ENCODE measurements around the gene TMEM150B.

The TMEM150B gene

DNA sequence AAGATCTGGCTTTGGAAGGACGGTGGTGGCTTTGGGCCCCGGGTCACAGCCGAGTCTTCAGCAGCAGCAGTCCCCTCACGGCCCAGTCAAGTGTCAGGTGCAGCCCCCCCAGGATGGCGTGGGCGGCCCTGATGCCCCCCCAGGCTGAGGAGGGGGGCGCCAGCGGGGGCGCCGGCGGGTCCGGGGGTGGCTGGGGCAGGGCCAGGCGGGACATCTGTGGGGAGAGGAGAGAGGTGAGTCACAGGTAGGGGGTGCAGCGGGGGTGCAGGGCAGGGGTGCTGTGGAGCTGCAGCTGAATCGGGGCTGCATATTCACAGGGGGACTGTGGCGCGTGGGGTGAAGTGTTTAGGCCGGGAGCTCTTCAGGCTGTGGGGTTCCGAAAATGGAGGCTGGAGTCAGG, 40.8 kb upstream of the TMEM150B start:
- Histone ChIP-seq H3K27ac (ENCODE audit: low read depth, low read length) (no peak overlapping the region), H3K27me3 (ENCODE audit: insufficient read depth, low read length) (no peaks in the 10 kb centered on the region), H3K36me3 (ENCODE audit: insufficient read depth, low read length) (no peaks in the 10 kb centered on the region), H3K79me2 (ENCODE audit: control insufficient read depth, insufficient read depth, low read length, unreplicated experiment) (no peaks in the 10 kb centered on the region), H3K4me1 (ENCODE audit: control insufficient read depth, insufficient read depth, low read length, unreplicated experiment) (peaks cover 5% of the 10 kb centered on the region), H3K4me3 (ENCODE audit: low read depth, low read length) (no peak overlapping the region), H2AFZ (ENCODE audit: low read length, unreplicated experiment) (no peak overlapping the region)

DNA sequence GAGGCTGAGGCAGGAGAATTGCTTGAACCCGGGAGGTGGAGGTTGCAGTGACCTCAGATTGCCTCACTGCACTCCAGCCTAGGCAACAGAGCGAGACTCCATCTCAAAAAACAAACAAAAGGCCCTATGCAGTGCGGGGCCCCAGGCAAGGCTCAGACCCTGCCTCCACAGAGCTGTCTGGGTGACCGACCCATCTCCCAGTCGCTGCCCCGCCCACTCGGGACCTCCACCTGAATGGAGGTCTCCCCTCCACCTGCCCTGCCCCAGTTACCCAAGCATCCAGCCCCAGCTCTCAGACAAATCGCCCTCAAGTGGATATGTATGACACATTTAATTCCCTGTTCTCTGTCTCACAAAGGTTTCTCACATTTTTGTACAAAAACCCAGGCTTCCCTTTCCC, 40.1 kb upstream of the TMEM150B start:
- no peak overlapping the region for H3K4me3 ChIP-seq (ENCODE audit: low read depth, low read length)

DNA sequence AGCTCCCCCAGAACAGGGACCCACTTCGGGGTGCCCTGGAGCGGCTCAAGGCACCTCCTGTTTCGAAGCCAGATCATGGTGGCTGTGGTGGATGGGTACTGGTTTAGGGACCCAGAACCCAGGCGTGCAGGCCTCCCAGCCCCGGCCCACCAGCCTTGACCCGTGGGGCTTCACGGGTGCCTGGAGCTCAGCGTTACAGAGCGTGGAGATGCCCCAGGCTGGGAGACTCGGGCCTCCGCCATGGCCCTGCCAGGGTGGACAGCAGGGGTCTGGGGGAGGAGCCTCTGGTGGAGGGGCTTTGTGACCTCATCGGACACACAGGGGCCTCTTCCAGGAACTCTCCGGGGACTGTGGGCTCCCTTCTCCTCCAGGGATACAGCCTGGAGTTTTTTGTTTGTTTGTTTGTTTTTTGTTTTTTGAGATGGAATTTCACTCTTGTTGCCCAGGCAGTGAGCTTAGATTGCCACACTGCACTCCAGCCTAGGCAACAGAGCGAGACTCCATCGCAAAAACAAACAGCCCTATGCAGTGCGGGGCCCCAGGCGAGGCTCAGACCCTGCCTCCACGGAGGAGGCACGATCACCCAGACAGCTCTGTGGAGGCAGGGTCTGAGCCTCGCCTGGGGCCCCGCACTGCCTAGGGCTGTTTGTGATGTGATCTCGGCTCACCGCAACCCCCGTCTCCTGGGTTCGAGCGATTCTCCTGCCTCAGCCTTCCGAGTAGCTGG, 38.0 kb upstream of the TMEM150B start, which contains the start of gene GARIN5B:
TSS of gene GARIN5B (minus strand) at position 271 of the 727 bp plus-strand sequence. CDS start at position 77, 194 bp downstream.
- no peak within 1 kb of the TSS for H3K4me3 ChIP-seq (ENCODE audit: low read depth, low read length)
- no peaks in the 10 kb centered on the region for H3K79me2 ChIP-seq (ENCODE audit: control insufficient read depth, insufficient read depth, low read length, unreplicated experiment)
- H3K4me1 ChIP-seq (ENCODE audit: control insufficient read depth, insufficient read depth, low read length, unreplicated experiment), result no peaks in the 10 kb centered on the region
- no peaks in the 10 kb centered on the region for H3K36me3 ChIP-seq (ENCODE audit: insufficient read depth, low read length)
- H3K27ac ChIP-seq (ENCODE audit: low read depth, low read length), result no peak within 1 kb of the TSS
- H2AFZ ChIP-seq (ENCODE audit: low read length, unreplicated experiment), result no peak within 1 kb of the TSS
- H3K27me3 ChIP-seq (ENCODE audit: insufficient read depth, low read length), result no peaks in the 10 kb centered on the region

More for the DNA sequence above, 40.1 kb upstream of the TMEM150B start:
- no peaks in the 10 kb centered on the region for H3K36me3 ChIP-seq (ENCODE audit: insufficient read depth, low read length)
- no peak overlapping the region for H2AFZ ChIP-seq (ENCODE audit: low read length, unreplicated experiment)
- H3K4me1 ChIP-seq (ENCODE audit: control insufficient read depth, insufficient read depth, low read length, unreplicated experiment), result no peaks in the 10 kb centered on the region
- no peak overlapping the region for H3K27ac ChIP-seq (ENCODE audit: low read depth, low read length)
- H3K79me2 ChIP-seq (ENCODE audit: control insufficient read depth, insufficient read depth, low read length, unreplicated experiment), result no peaks in the 10 kb centered on the region
- H3K27me3 ChIP-seq (ENCODE audit: insufficient read depth, low read length), result no peaks in the 10 kb centered on the region

DNA sequence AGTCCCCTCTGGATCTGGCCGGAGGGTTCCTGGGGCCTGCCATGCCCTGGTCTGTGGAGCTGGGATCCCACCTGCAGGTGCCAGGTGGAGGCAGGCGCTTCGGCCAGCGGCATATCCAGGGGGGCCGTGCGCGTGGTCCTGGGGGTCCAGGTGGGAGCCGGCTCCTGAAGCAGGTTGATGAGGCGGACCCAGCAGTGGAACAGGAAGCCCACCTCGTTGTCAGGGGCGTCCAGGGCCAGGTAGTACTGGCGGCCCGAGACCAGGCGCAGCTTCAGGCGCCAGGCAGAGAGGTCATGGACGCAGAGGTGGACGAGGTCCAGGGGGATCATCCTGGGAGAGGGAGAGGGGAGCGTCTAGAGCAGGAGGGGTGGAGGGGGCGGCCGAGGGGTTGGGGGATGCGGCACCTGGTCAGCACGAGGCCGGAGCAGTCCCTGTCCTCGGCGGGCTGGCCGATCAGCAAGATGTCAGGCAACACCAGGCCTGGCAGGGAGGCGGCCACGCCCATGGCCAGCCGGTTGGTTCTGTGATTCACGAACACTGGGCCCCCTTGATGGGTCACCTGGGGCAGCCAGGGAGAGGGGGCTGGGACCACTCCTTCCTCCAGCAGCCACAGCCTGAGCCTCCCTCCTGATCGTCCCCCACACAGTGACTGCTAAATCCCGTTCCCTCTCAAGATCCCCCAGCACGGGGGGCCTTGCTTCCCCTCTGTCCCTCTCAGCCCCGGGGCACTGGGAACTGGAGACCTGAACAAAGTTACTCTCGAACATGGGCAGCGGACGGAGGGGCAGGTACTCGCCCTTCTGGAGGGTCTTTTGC, 37.2 kb upstream of the TMEM150B start:
- H3K4me1 ChIP-seq (ENCODE audit: control insufficient read depth, insufficient read depth, low read length, unreplicated experiment), result no peaks in the 10 kb centered on the region
- no peak overlapping the region for H2AFZ ChIP-seq (ENCODE audit: low read length, unreplicated experiment)
- no peaks in the 10 kb centered on the region for H3K79me2 ChIP-seq (ENCODE audit: control insufficient read depth, insufficient read depth, low read length, unreplicated experiment)
- H3K36me3 ChIP-seq (ENCODE audit: insufficient read depth, low read length), result no peaks in the 10 kb centered on the region
- no peak overlapping the region for H3K4me3 ChIP-seq (ENCODE audit: low read depth, low read length)
- no peak overlapping the region for H3K27ac ChIP-seq (ENCODE audit: low read depth, low read length)
- H3K27me3 ChIP-seq (ENCODE audit: insufficient read depth, low read length), result no peaks in the 10 kb centered on the region

DNA sequence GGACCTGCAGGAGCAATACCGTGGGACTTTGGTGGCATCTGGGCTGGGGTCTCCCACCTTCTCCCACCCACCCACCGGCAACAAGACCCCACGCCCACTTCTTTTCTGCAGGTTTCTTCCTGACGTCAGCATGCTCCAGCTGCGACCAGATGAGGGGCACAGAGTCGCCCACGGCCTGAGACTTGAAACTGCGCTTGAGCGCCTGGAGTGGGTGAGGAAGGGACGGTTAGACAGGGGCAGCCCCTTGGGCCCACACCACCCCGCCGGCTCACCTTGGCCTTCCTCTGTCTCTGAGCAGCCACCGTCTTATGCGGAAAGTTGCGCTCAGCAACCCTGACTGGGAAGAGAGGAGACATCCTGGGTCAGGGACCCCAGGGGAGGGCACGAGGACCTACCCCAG, 35.8 kb upstream of the TMEM150B start:
- Histone ChIP-seq H3K4me1 (ENCODE audit: control insufficient read depth, insufficient read depth, low read length, unreplicated experiment) (no peaks in the 10 kb centered on the region), H3K36me3 (ENCODE audit: insufficient read depth, low read length) (no peaks in the 10 kb centered on the region), H3K79me2 (ENCODE audit: control insufficient read depth, insufficient read depth, low read length, unreplicated experiment) (no peaks in the 10 kb centered on the region), H3K27ac (ENCODE audit: low read depth, low read length) (no peak overlapping the region), H3K4me3 (ENCODE audit: low read depth, low read length) (no peak overlapping the region), H2AFZ (ENCODE audit: low read length, unreplicated experiment) (no peak overlapping the region), H3K27me3 (ENCODE audit: insufficient read depth, low read length) (no peaks in the 10 kb centered on the region)

DNA sequence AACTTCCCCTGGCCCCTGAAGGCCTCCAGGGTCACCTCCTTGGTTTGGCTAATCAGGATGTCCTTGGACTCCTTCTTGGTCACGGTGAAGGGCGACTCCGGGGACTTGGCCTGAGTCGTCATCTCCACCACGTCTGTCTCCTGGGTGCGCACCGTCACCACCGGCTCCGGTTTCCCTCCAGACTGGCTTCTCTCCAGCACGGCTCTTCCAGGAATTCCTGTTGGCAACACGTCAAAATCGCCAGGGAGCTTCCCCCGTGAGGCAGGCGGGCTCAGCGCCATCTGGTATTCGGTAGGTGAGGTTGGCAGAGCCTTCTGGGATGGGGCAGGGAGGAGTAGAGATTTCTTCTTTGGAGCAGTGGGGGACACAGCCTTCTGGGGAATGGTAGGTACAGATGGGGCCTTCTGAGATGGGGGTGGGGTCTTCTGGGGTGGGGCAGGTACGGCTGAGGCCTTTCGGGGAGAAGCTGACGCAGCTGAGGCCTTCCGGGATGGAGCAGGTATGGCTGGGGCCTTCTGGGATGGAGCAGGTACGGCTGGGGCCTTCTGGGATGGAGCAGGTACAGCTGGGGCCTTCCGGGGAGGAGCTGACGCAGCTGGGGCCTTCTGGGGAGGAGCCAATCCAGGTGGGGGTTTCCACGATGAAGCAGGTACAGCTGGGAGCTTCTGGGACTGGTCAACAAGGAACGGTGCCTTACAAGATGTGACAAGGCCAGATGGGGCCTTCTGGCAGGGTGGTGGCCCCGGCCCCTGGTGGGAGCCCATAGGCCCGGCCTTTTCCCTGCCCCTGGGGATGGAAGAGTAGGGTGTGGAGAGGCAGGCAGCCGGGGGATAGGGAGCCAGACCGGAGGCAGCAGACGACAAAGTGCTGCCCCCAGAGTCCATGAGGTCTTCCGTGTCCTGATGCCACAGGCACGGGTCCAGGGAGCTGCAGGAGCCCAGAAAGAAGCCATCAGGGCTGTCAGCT, 34.1 kb upstream of the TMEM150B start:
- Histone ChIP-seq H3K27ac (ENCODE audit: low read depth, low read length) (no peak overlapping the region), H3K79me2 (ENCODE audit: control insufficient read depth, insufficient read depth, low read length, unreplicated experiment) (no peaks in the 10 kb centered on the region), H3K27me3 (ENCODE audit: insufficient read depth, low read length) (peaks cover 11% of the 10 kb centered on the region), H3K4me1 (ENCODE audit: control insufficient read depth, insufficient read depth, low read length, unreplicated experiment) (no peaks in the 10 kb centered on the region), H2AFZ (ENCODE audit: low read length, unreplicated experiment) (no peak overlapping the region), H3K36me3 (ENCODE audit: insufficient read depth, low read length) (no peaks in the 10 kb centered on the region), H3K4me3 (ENCODE audit: low read depth, low read length) (no peak overlapping the region)

DNA sequence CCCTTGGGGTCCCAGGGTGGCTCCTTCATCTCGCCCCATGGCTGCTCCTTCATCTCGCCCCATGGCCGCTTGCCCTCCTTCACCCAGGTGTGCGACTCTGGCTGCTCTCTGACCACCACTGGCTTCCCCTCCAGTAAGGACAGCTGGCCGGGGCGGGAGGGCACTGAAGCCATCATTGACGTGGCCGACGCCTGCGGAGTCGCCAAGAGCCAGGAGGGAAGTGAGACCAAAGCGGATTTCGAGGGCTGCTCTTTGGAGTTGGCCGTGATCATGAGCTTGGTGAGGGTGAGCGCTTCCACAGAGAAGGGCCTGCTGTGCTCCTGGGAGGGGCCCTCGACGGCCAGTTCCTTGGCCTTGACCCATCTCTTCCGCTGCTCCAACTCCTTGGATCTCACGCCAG, 33.4 kb upstream of the TMEM150B start:
- no peaks in the 10 kb centered on the region for H3K79me2 ChIP-seq (ENCODE audit: control insufficient read depth, insufficient read depth, low read length, unreplicated experiment)
- no peak overlapping the region for H3K27ac ChIP-seq (ENCODE audit: low read depth, low read length)
- no peak overlapping the region for H3K4me3 ChIP-seq (ENCODE audit: low read depth, low read length)
- peaks cover 18% of the 10 kb centered on the region for H3K27me3 ChIP-seq (ENCODE audit: insufficient read depth, low read length)
- H3K36me3 ChIP-seq (ENCODE audit: insufficient read depth, low read length), result no peaks in the 10 kb centered on the region
- H3K4me1 ChIP-seq (ENCODE audit: control insufficient read depth, insufficient read depth, low read length, unreplicated experiment), result no peaks in the 10 kb centered on the region
- H2AFZ ChIP-seq (ENCODE audit: low read length, unreplicated experiment), result no peak overlapping the region

DNA sequence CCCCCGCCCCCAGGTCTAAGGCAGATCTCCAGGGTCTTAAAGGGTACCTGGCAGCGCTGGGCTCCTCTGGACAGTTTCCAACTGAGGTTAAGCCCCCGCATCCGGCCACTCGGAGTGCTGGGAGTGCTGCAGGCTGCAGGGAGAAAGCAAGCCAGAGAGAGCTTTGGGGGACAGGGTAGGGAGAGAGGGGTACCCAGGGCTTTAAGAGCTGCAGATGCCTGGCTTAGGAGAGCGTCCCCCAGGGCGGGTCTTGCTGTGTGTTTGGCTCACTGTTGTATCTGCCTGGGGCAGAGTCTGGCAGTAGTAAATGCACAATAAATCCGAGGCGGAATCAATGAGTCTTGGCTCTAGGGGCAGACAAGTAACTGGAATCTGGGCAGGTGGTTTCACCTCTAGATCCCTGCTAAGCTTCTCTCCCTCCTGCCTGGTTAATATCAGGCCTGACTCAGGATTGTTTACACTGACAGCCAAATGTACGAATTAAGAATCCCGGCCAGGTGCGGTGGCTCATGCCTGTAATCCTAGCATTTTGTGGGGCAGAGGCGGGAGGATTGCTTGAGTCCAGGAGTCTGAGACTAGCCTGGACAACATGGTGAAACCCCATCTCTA, 30.2 kb upstream of the TMEM150B start:
- H3K4me1 ChIP-seq (ENCODE audit: control insufficient read depth, insufficient read depth, low read length, unreplicated experiment), result no peaks in the 10 kb centered on the region
- no peak overlapping the region for H2AFZ ChIP-seq (ENCODE audit: low read length, unreplicated experiment)
- peaks cover 35% of the 10 kb centered on the region for H3K27me3 ChIP-seq (ENCODE audit: insufficient read depth, low read length)

DNA sequence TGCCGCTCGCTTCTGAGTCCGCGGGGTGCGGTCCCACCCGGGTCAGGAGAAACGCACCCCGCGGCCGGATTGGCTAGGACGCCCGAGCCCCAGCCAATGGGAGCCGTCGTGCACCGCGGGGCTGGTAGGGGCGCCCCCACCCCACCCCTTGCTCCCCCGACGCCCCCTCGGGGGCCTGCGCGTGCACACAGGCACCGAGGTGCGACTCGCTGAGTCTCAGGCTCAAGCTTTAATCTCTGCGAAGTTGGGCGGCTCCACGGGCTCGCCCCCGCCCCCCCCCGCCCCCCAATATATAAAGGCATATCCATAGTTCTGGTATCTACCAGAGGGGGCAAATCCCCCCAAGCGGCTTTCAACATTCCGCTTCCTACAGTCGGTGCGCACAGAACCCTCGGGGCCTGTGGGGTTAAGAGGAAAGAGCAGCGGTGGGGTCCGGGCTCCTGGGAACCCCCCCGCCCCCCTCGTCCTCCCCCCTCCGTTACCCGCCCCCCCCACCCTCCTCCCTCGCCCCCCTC, 29.6 kb upstream of the TMEM150B start, which contains the start of gene COX6B2:
TSS of gene COX6B2 (minus strand) at position 22 of the 515 bp plus-strand sequence. CDS start 198 bp downstream, outside the sequence.
- Histone ChIP-seq H3K79me2 (ENCODE audit: control insufficient read depth, insufficient read depth, low read length, unreplicated experiment) (no peaks in the 10 kb centered on the region), H3K27ac (ENCODE audit: low read depth, low read length) (no peak within 1 kb of the TSS), H3K4me1 (ENCODE audit: control insufficient read depth, insufficient read depth, low read length, unreplicated experiment) (no peaks in the 10 kb centered on the region), H3K27me3 (ENCODE audit: insufficient read depth, low read length) (peaks cover 35% of the 10 kb centered on the region), H3K36me3 (ENCODE audit: insufficient read depth, low read length) (no peaks in the 10 kb centered on the region), H2AFZ (ENCODE audit: low read length, unreplicated experiment) (no peak within 1 kb of the TSS), H3K4me3 (ENCODE audit: low read depth, low read length) (peak within 1 kb of the TSS; percentile 59)

More for the DNA sequence above, 30.2 kb upstream of the TMEM150B start:
- no peak overlapping the region for H3K27ac ChIP-seq (ENCODE audit: low read depth, low read length)
- no peaks in the 10 kb centered on the region for H3K36me3 ChIP-seq (ENCODE audit: insufficient read depth, low read length)
- no peak overlapping the region for H3K4me3 ChIP-seq (ENCODE audit: low read depth, low read length)
- no peaks in the 10 kb centered on the region for H3K79me2 ChIP-seq (ENCODE audit: control insufficient read depth, insufficient read depth, low read length, unreplicated experiment)

All from ACC112 (cell line).